HG03521 (cell line): Measurements from ENCODE around the gene RNF141.

Experiments used
- ATAC-seq: cut with Tn5 transposase; IDR thresholded peaks from one replicate; pipeline ENCODE4 v1.9.1; 2021; ENCODE audit warnings: mild to moderate bottlenecking, moderate library complexity; ENCODE audit not compliant: unreplicated experiment

The RNF141 gene

GRCh38 chr11:10561947-10562346, 21.0 kb upstream of the RNF141 start:
- no peak for ATAC-seq

- ATAC-seq, result no peak
These were observed 20.2 kb upstream of the RNF141 start for GRCh38 chr11:10561043-10561818.

GRCh38 chr11:10558288-10558687, 17.3 kb upstream of the RNF141 start:
- no peak for ATAC-seq

GRCh38 chr11:10556590-10556989, 15.6 kb upstream of the RNF141 start:
- no peak for ATAC-seq

GRCh38 chr11:10551845-10552352, 10.9 kb upstream of the RNF141 start:
- no peak for ATAC-seq

GRCh38 chr11:10551290-10551592, 10.3 kb upstream of the RNF141 start:
- ATAC-seq, result no peak

- no peak for ATAC-seq
These were observed 9.7 kb upstream of the RNF141 start for GRCh38 chr11:10550503-10551289.

- no peak for ATAC-seq
These were observed 3.8 kb upstream of the RNF141 start for GRCh38 chr11:10544491-10545465.

- no peak for ATAC-seq
These were observed 2.8 kb upstream of the RNF141 start for GRCh38 chr11:10543782-10544181.

- ATAC-seq, result no peak
These were observed 1.8 kb upstream of the RNF141 start for GRCh38 chr11:10542776-10543175.

GRCh38 chr11:10541561-10541930, 559 bp upstream of the RNF141 start:
- ATAC-seq, result no peak

GRCh38 chr11:10540546-10540914, 457 bp downstream of the RNF141 start:
- ATAC-seq, result peak; percentile 22

GRCh38 chr11:10539339-10539738, 1.6 kb downstream of the RNF141 start:
- no peak for ATAC-seq

- no peak for ATAC-seq
These were observed 2.1 kb downstream of the RNF141 start for GRCh38 chr11:10538924-10539323.

GRCh38 chr11:10537600-10537999, 3.4 kb downstream of the RNF141 start:
- no peak for ATAC-seq

- ATAC-seq, result no peak
These were observed 6.7 kb downstream of the RNF141 start for GRCh38 chr11:10534316-10534715.

GRCh38 chr11:10533323-10533722, 7.7 kb downstream of the RNF141 start:
- ATAC-seq, result no peak

- ATAC-seq, result no peak
These were observed 8.5 kb downstream of the RNF141 start for GRCh38 chr11:10532526-10532925.

GRCh38 chr11:10529279-10529678, 11.7 kb downstream of the RNF141 start:
- no peak for ATAC-seq

- no peak for ATAC-seq
These were observed 12.9 kb downstream of the RNF141 start for GRCh38 chr11:10528121-10528520.
